GM23248 (cell line): ENCODE data around the gene CROCC2. TPM values are rescaled to one million over a fixed set of nuclear protein-coding genes. Genes with fewer than 3 reads are reported as not detected.
A peak's percentile ranks its signal among the peaks of the same experiment; 100 is the strongest.

Experiments
- DNase-seq: peaks from one replicate; pipeline ENCODE4 v3.0.0-alpha.2; 2015
- H2AFZ ChIP-seq: fragments of 200-600 bp; sonication (generic); 2 replicates; pipeline ENCODE4 v1.6.1; 2016; ENCODE audit warnings: antibody characterized with exemption
- H3F3A ChIP-seq: fragments of 200-600 bp; sonication (generic); 2 replicates; pipeline ENCODE4 v1.6.1; 2016; ENCODE audit warnings: mild to moderate bottlenecking, antibody characterized with exemption, mixed run types; ENCODE audit not compliant: insufficient read depth
- H3K27ac ChIP-seq: fragments of 200-600 bp; sonication (generic); 2 replicates; pipeline ENCODE4 v1.5.1; 2016; ENCODE audit warnings: mild to moderate bottlenecking
- H3K27me3 ChIP-seq: fragments of 200-600 bp; sonication (generic); replicated peaks from 2 replicates; pipeline ENCODE4 v1.6.1; 2016; ENCODE audit warnings: mild to moderate bottlenecking; ENCODE audit not compliant: insufficient read depth
- H3K36me3 ChIP-seq: fragments of 200-600 bp; sonication (generic); 2 replicates; pipeline ENCODE4 v1.6.1; 2016; ENCODE audit warnings: low read depth, mild to moderate bottlenecking
- H3K4me1 ChIP-seq: fragments of 200-600 bp; sonication (generic); 2 replicates; pipeline ENCODE4 v1.6.1; 2016; ENCODE audit warnings: mild to moderate bottlenecking; ENCODE audit not compliant: insufficient read depth
- H3K4me2 ChIP-seq: fragments of 200-600 bp; sonication (generic); one replicate; pipeline ENCODE4 v1.6.1; 2016; ENCODE audit warnings: mild to moderate bottlenecking; ENCODE audit not compliant: unreplicated experiment
- H3K4me3 ChIP-seq: fragments of 200-600 bp; sonication (generic); 2 replicates; pipeline ENCODE4 v1.5.1; 2016; ENCODE audit warnings: mild to moderate bottlenecking
- H3K79me2 ChIP-seq: fragments of 200-600 bp; sonication (generic); 2 replicates; pipeline ENCODE4 v1.6.1; 2016; ENCODE audit warnings: mild to moderate bottlenecking; ENCODE audit not compliant: insufficient read depth
- H3K9ac ChIP-seq: fragments of 200-600 bp; sonication (generic); 2 replicates; pipeline ENCODE4 v1.6.1; 2016; ENCODE audit warnings: mild to moderate bottlenecking
- H3K9me2 ChIP-seq: fragments of 200-600 bp; sonication (generic); 2 replicates; pipeline ENCODE4 v1.6.1; 2016; ENCODE audit warnings: mixed run types, mild to moderate bottlenecking, moderate library complexity; ENCODE audit not compliant: insufficient read depth
- H3K9me3 ChIP-seq: fragments of 200-600 bp; sonication (generic); one replicate; pipeline ENCODE4 v1.6.1; 2017; ENCODE audit warnings: low read depth
- H4K20me1 ChIP-seq: fragments of 200-600 bp; sonication (generic); 2 replicates; pipeline ENCODE4 v1.6.0; 2016; ENCODE audit not compliant: insufficient read depth
- EZH2 ChIP-seq: fragments of 200-600 bp; sonication (generic); IDR thresholded peaks from 2 replicates; pipeline ENCODE4 v1.6.1; 2018; ENCODE audit warnings: antibody characterized with exemption, mild to moderate bottlenecking; ENCODE audit not compliant: insufficient read depth, poor library complexity, severe bottlenecking
- EZH2phosphoT487 ChIP-seq: fragments of 200-600 bp; sonication (generic); IDR thresholded peaks from 2 replicates; pipeline ENCODE4 v1.6.1; 2018; ENCODE audit warnings: antibody characterized with exemption, moderate library complexity, mild to moderate bottlenecking, low read depth; ENCODE audit not compliant: insufficient read depth
- WGBS, 2 experiments: methylation state at CpG; one replicate each; pipeline ENCODE4 v1.1.6; 2015 to 2017; ENCODE audit warnings: low lambda C conversion rate in 2 of 2, low coverage in 1 of 2; ENCODE audit errors: missing lambda C conversion rate in 2 of 2; 5-methylcytosine and 5-hydroxymethylcytosine counted together
- in situ Hi-C: fragments of 300-500 bp; cut with MboI; formaldehyde crosslinking; loops from 2 replicates; pipeline ENCODE4 v1.15.0; 2020
- polyA plus RNA-seq: library from polyadenylated mRNA; unstranded; fragments of >200 nt; fragmentation: Nextera tagmentation; extraction: Ambion mirVana; gene quantifications from 2 replicates; pipeline ENCODE4 v1.2.1, GENCODE V29; 2016
- total RNA-seq: library from RNA; depleted of rRNA; stranded (reverse); fragments of >200 nt; shearing (Covaris generic); gene quantifications from 2 replicates; pipeline ENCODE4 v1.2.3, GENCODE V29; 2014

Gene CROCC2
- total and polyA plus RNA-seq, 2 experiments from 2014 or later: under 0.01 TPM; not detected in 1

DNA sequence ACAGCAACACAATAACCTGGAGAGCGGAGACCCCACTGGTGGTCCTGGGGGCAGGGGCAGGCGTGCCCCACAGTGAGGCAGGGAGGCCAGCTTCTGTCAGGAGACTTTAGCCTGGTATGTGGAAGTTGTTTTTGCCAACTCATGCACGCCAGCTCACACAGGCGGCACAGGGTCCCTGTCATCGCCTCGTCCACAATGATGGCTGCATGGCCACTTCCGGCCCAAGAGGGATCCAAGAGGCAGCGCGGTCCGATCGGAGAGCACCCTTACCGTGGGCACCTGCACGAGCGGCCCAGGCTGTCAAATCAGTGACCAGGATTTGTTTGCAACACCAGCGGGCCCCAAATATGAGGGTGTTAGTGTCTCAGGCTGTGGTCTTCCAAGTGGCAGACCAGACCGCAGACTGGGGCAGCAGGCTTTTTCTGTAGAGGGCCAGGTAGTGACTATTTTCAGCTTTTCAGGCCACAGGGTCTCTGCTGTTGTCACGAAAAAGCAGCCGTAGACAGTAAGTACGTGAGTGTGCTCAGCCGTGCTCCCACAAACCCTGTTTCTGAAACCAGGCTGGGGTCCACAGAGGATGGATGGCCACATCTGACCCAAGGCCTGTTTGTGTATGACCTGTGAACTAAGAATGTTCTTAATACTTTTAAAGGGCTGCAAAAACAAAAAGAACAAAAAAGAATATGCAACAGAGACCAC lies 113.5 kb downstream of the CROCC2 start:
- Histone ChIP-seq H3K27ac (no peak overlapping the region), H3K9me3 (no peaks in the 10 kb centered on the region), H2AFZ (no peak overlapping the region), H3K4me1 (no peaks in the 10 kb centered on the region), H3K4me2 (no peak overlapping the region), H3K27me3 (no peaks in the 10 kb centered on the region), H4K20me1 (no peaks in the 10 kb centered on the region; the same call in 1 of the 2 replicates), H3K4me3 (no peak overlapping the region), H3F3A (peaks cover 7% of the 10 kb centered on the region; the same call in 1 of the 2 replicates), H3K79me2 (peaks cover 92% of the 10 kb centered on the region), H3K36me3 (no peaks in the 10 kb centered on the region), H3K9ac (no peak overlapping the region), H3K9me2 (no peaks in the 10 kb centered on the region)
- DNase-seq: no peak
- in situ Hi-C loops: no loop called here
- 95 to 96% methylated on average over 20 of the region's 20 CpGs for WGBS, 2 experiments
- no peak for TF ChIP-seq EZH2phosphoT487
- TF ChIP-seq EZH2: no peak

DNA sequence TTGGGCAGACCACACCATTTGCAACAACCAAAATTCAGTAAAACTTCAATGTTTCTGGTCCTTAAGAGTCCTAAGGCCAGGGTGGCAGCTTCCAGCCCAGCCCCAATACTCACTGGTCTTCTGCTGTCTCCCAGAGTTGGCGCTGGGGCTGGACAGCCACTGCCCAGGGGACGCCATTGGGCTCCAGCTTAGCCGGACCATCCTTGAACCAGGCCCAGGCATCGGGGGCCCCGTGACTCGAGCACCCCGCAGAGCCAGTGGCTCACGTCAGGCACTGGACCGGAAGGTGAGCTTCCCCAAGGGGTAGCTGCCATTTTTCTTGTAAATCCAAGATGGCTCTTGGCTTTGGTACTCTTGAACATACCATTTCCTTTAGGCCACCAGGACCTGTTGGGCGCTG lies 114.1 kb downstream of the CROCC2 start:
- Histone ChIP-seq H3K27me3 (no peaks in the 10 kb centered on the region), H4K20me1 (no peaks in the 10 kb centered on the region; the same call in 1 of the 2 replicates), H3K4me1 (no peaks in the 10 kb centered on the region), H3K27ac (no peak overlapping the region), H3K4me3 (no peak overlapping the region), H3K9ac (no peak overlapping the region), H3K79me2 (peaks cover 92% of the 10 kb centered on the region), H3K9me3 (no peaks in the 10 kb centered on the region), H2AFZ (no peak overlapping the region), H3K4me2 (no peak overlapping the region), H3K36me3 (no peaks in the 10 kb centered on the region), H3K9me2 (no peaks in the 10 kb centered on the region), H3F3A (0 out of 2 replicates have a peak, but pooled peaks cover 5% of the 10 kb centered on the region)
- 93 to 99% methylated on average over 10 of the region's 10 CpGs for WGBS, 2 experiments
- TF ChIP-seq EZH2phosphoT487: no peak
- TF ChIP-seq EZH2: no peak
- in situ Hi-C loops: no loop called here
- no peak for DNase-seq

DNA sequence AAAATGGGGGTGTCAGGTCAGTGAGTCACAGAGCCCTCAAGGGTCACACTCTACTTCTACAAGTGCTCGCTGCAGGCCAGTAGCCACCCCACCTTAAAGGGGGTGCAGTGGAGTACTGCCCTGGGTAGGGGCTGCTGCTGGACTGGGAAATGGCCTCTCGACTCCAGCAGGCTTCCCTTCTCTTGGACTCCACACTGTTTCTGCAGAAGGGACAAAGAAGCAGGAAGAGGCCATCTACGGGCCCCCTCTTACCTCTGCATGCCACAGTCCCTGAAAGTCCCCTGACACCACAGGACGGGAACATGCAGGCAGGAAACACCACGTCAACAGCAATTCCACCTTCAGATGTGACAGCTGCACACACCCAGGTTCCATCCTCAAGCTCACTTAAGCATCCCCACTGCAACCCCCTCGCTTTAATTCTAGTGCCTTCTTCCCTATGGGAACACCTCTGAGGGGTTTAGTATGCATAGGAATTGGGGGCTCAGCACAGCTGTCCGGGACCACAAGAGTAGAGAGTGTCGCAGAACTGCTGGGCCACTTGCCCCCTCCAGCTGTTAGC lies 114.6 kb downstream of the CROCC2 start:
- in situ Hi-C loops: no loop called here
- Histone ChIP-seq H3K4me2 (no peak overlapping the region), H3F3A (0 out of 2 replicates have a peak, but pooled peaks cover 5% of the 10 kb centered on the region), H3K4me3 (no peak overlapping the region), H4K20me1 (no peaks in the 10 kb centered on the region; the same call in 1 of the 2 replicates), H3K79me2 (peaks cover 92% of the 10 kb centered on the region), H3K27me3 (no peaks in the 10 kb centered on the region), H3K36me3 (peaks cover 3% of the 10 kb centered on the region; the same call in 1 of the 2 replicates), H3K27ac (no peak overlapping the region), H3K9me3 (no peaks in the 10 kb centered on the region), H3K9me2 (no peaks in the 10 kb centered on the region), H2AFZ (no peak overlapping the region), H3K4me1 (no peaks in the 10 kb centered on the region), H3K9ac (no peak overlapping the region)
- no peak for DNase-seq
- TF ChIP-seq EZH2phosphoT487 (no peak), EZH2 (no peak)
- WGBS, 2 experiments: 81 to 89% methylated on average over 8 of the region's 8 CpGs

DNA sequence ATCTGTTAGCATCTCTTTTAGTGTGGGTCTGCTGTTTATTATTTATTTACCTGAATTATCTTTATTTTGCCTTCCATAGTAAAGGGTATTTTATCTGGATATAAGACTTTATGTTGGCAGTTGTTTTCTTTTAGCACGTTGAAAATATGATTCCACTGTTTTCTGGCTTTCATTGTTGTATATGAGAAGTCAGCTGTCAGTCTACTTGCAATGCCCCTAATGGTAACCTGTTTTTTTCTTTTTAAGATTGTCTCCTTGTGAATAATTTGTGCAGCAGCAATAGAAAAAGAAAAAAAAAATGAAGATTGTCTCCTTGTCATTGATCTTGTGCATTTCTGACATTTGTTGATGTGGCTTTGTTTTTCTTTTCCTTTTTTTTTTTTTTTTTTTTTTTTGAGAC lies 119.5 kb downstream of the CROCC2 start:
- peak; percentile 43 for DNase-seq
- Histone ChIP-seq H3K4me1 (no peaks in the 10 kb centered on the region), H3K36me3 (peaks cover 9% of the 10 kb centered on the region; the same call in 1 of the 2 replicates), H3K9ac (no peak overlapping the region), H3K9me2 (no peaks in the 10 kb centered on the region), H4K20me1 (no peaks in the 10 kb centered on the region; the same call in 1 of the 2 replicates), H3K27ac (no peak overlapping the region), H3F3A (0 out of 2 replicates have a peak, but pooled peaks cover 5% of the 10 kb centered on the region), H3K4me3 (no peak overlapping the region), H2AFZ (no peak overlapping the region), H3K79me2 (peaks cover 87% of the 10 kb centered on the region), H3K4me2 (no peak overlapping the region), H3K27me3 (no peaks in the 10 kb centered on the region), H3K9me3 (no peaks in the 10 kb centered on the region)
- 93 to 100% methylated on average over 1 of the region's 1 CpG for WGBS, 2 experiments
- in situ Hi-C loops: no loop called here
- TF ChIP-seq EZH2 (no peak), EZH2phosphoT487 (no peak)
